ENCODE results near the gene MGRN1.

The MGRN1 gene

DNA sequence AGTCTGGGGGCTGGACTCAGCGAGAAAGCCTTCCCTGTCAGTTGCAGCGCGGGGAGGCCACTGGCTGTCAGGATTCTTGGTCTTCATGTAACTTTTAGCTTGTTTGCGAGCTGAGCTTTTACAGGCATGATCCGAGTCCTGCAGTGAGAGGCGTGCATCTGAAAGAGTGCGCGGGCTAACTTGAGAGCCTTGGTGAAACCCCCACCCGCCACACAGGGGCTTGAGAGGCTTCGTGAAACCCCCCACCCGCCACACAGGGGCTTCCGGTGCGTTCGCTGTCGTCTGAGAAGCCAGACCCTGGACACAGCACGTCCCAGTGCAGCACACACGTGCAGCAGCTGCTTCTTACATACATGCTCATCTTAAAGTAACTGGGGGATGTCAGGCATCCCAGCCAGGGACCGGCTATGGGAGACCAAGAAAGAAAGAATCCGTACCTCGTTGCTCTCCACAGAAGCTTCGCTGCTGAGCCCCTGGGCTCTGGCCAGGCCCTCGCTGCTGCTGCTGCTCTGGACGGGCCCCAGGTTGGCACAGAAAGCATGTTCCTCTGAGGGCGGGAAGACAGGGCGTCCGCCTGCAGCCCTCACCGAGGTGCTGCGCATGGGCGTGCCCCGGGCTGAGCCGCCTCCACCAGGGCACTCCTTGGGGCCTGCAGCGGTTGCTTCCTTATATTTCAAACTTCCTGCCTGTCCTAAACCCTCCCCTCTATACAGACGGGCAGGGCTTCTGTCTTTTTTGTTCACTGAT, 76.5 kb downstream of the MGRN1 start:
- no peak for DNase-seq

DNA sequence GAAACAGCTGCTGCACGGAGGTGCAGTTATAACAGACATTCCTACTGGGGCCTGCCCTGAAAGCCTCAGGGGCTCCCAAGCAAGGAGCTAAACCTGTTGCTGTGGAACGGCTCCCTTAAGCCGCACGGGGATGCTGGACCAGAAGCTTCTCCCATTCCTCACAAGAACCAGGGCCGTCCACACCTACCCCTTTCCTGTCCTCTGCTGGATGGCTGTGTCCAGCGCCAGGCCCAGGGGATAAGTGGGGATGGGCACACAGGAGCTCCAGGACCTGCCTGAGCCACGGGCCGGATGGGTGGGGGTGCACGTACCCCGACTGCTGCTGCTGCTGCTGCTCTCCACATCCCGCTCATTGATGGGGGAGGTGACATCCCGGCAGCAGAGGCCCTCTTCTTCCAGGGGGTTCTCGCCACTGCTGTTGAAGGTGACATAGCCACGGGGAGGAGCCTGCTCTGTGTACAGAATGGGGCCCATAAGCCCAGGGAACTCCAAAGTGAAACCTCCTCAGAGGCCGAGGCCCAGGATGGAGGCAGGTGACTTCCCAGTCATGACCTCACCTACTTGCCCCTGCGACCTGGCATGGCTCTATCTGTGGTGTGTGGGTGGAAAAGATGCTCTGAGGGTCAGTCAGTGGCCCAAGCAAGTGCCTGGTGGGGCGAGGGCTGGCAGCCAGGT, 77.3 kb downstream of the MGRN1 start:
- no peak for DNase-seq

DNA sequence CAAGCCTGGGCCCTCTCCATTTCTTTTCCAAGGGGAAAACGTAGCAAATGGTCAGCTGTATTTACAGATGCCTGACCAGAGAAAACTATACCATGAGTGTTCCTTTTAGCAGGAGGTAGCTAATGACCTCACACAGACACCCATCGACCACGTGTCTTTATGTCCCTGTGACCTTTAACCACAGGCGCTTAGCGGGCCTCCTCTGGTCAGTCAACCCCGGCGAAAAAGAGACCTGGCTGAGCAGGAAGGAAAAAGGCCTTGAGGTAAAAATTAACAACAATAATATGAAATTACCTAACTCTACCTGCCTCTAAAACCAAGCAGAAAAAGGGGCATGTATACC, 77.8 kb downstream of the MGRN1 start:
- no peak for DNase-seq

DNA sequence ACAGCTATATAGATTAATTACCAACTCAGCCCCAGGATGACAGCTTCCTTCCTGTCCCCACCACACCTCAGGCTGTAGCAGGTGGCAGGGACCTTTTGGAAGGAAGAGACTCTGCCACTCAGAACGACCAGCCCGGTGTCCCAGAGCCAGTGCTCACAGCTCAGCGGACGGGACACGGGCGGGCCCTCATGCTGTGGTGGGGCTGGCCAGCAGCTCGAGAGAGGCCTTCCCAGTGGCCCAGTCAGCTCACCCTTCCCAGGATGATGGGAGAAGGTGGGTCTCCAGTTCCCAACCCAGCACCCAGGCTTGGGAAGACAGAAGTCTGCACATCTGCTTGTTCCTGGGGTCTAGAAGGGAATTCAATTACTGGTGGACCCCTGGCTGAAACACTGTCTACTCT, 79.3 kb downstream of the MGRN1 start:
- no peak for DNase-seq

DNA sequence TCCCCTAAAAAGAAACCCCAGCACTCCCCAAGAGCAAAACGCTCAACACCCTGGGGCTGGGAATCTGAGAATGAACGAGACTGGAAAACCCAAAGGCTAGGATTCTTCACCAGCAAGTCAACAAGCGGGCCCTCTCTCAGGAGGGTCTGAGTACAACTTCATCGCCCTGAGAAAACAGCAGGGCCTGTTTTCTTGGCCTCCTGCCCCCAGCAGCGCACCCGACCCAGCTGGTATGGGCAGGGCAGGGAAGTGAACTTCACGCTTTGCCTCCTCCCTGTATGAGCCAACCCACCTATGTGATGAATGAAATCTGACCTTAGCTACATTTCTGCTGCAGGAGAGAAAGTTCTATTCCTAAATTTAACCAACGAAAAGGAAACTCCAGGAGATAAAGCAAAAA, 79.9 kb downstream of the MGRN1 start:
- no peak for DNase-seq

DNA sequence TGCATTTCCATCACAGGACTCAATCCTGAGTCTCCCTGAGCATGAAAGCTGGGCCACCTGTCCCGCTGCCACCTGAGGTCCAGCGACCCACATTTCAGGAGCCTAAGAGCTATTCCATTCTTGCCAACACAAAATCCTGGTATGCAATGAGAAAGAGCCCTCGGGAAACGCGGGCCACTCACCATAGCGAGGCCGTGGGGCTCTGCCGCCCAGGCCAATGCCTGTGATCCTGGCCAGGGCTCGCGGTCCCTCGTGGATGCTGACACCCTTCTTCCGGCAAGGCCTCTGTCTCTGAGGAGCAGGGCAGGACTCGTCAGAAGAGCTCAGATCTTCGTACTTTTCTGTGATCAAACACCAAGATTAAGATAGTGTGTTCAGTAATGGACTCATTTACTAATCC, 80.3 kb downstream of the MGRN1 start:
- DNase-seq: no peak

DNA sequence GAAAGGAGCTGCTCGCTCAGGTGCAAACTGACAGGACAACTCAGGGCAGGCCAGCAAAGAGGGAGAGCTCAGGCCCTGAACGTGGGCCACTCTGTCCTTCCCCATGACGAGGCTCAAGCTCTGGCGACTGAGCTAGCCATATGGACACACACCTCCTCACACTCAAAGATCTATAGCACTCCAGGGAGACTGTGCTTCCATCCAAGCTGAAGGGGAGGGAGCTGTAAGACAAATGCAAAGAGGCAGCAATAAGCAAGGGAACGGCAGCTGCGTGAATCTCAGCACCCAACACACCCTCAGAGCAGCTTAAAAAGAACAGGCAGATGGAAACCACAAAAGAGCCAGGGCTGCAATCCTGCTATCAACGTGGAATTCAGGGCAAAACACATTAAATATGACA, 82.2 kb downstream of the MGRN1 start:
- no peak for DNase-seq

DNA sequence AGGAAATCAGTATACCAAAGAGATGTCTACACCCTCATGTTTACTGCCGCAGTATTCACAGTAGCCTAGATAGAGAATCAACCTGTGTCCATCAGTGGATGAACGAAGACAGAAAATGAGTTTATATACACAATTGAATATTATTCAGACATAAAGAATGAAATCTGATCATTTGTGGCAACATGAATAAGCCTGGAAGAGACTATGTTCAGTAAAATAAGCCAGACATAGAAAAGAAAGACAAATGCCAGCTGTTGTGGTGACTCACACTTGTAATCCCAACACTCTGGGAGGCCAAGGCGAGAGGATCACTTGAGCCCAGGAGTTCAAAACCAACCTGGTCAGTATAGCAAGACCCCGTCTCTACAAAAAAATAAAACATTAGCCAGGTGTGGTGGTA, 84.9 kb downstream of the MGRN1 start:
- no peak for DNase-seq

DNA sequence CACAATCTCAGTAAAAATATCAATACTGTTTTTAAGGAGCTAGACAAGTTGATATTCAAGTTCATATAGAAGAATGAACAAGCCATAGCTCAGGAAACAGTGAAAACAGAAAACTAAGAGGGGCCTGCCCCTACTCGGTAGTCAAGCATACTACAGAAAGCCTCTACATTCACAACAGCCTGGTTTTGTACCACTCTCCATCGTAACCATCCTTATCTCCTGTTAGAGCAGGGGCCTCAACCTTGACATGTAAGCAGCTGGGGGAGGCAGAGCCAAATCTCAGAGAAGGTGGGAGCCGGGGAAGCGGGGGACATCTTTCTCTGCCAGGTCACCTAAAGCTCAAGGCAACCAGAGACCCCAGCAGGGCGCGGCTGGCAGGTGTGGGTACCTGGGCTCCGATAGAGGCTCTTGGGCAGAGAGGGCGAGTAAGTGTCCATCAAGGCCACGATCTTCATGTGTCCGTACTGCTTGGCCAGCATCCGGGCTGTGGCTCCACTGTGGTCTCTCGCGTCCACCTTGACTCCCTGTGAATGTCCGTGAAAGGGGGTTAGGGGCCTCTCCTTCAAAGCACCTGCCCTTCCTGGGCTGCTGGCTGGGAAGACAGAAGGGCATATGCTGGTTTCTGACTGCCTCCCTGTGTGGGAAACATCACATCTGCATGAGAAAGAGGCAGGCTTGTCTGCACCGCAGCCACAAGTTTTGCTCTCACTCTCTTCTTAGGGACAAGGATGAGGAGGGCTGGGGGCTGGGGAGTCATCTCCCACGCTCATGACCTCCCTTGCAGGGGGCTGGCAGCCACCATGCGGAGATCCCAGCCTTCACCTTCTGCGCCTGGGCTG, 89.3 kb downstream of the MGRN1 start:
- no peak for DNase-seq

DNA sequence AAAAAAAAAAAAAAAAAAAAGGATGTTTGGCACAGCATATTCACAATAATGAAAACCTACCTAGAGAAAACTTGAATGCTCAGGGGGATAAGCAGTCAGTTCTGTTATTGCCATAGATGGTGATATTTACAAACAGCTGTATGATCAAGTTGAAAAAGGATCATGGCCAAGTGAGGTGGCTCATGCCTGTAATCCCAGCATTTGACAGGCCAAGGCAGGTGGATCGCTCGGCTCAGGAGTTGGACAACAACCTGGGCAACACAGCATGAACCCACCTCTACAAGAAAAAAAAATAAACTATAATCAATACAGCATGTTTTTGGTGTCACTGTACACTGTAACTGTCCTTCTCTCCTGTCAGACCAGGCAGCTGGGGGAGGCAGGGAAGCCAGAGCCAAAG, 90.4 kb downstream of the MGRN1 start:
- no peak for DNase-seq

DNA sequence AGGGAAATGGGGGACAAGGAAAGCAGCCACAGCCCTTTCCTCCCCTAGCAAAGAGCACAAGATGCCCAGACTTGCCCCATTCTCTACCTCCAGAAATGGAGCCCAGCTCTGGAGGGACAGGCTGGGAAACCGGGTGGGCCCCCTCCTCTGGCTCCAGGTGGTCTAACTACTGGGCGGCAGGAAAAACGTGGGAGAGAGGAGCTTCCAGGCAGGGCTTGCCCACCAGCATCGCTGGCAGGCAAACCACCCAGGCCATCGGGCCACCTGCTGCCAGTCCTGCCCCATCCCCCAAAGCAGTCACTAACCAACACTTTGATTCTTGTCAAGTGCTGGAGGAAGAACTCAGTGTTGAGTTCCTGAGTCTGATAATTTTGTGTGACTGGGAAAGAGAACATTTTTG, 93.8 kb downstream of the MGRN1 start:
- DNase-seq: no peak

DNA sequence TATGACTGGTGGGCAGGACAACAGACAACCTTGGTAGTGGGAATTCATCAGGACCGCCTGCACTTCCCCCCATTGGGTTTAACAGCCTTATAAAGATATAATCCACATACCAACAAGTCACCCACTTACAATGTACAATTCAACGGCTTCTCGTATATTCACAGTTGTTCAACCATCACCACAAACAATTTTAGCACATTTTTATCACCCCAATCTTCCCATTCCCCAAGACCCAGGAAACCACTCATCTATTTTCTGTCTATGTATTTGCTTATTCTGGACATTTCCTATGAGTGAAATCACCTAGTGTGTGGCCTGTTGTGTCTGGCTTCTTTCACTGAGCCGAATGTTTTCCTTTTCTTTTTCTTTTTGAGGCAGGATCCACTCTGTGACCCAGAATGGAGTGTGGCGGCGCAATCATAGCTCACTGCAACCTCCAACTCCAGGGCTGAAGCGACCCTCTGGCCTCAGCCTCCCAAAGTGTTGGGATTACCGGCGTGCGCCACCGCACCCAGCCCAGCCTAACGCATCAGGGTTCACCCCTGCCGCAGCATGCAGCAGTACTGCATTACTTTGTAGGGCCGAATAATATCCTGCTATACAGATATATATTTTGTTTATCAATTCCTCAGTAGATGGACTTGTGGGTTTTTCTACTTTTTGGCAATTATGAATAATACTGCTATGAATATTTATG, 98.6 kb downstream of the MGRN1 start:
- DNase-seq: no peak

DNA sequence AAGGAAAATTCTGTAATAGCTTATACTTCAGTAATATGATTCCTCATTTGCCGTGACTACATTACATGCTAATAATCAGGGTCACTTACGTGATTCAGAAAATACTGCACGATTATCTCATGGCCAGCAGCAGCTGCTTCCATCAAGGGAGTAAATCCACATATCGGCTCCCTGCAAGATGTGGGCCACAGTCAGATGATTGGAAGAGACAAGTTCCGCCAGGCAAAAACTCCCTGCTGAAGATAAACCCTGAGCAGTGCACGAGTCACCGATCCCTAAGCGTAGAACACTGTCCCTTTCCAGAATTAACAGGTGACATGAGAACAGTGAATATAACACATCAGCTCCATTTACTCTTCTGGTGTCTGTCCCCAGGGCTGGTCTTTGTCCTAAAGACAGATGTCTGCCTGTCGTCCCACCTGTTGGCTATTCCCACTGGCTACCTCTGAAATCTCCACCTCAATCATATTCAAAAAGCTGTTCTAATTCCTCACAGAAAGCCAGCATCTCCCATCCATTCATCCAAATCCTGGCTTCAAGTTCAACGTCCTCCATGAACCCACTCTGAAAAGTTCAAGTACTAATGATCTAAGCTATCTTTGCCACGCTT, 100.1 kb downstream of the MGRN1 start:
- no peak for DNase-seq

DNA sequence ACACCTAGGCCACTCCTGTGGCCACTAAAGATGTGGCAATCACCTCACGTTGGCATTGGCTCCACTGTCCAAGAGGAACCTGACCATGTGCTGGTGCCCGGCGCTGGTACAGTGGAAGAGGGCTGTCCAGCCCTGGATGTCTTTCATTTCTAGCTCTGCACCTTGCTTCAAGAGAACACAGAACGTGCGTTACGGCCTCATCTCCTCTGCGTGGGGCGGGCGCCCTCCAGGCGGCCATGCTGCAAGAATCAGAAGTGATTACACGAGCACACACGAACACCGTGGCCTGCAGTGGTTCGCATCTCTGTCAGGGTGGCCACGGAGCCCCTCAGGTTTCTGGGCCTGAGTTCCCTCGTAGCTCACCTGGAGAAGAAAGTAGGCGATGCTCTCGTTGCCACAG, 102.0 kb downstream of the MGRN1 start:
- DNase-seq: no peak

DNA sequence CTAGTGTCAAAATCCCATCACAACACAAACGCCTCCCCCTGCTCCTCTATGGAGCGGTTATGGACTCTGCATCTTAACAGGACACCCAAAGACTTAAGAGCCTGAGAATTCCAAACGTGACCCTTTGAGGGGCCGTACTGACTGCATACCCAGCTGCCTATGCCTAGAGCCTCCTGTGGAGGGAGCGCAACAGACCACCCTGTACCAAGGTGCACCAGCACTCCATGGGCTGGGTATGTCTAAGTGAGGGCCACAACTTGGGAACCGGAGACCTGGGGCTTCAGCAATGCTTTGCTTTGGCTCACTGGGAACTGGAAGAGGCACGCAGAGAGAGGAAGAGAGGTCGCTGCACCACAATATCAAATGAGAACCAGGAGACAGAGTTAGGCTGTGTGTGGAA, 104.0 kb downstream of the MGRN1 start:
- no peak for DNase-seq

DNA sequence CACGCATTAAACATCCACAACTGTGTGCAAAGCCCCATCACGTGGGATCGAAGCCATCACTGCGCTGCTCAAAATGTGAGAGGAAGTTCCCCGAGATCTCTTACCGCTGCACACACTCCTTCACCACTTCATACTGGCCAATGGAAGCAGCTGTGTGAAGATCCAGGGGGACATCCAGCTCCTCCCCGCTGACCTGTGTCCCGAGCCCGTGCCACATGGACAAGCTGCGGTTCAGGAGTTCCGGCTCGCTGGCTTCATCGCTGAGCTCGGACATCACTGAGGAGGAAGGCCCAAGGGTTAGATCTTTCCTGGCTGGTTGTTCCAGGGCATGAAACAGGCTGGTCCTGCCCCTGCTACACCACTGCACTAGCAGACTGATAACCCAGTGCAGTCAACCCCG, 105.2 kb downstream of the MGRN1 start:
- no peak for DNase-seq

DNA sequence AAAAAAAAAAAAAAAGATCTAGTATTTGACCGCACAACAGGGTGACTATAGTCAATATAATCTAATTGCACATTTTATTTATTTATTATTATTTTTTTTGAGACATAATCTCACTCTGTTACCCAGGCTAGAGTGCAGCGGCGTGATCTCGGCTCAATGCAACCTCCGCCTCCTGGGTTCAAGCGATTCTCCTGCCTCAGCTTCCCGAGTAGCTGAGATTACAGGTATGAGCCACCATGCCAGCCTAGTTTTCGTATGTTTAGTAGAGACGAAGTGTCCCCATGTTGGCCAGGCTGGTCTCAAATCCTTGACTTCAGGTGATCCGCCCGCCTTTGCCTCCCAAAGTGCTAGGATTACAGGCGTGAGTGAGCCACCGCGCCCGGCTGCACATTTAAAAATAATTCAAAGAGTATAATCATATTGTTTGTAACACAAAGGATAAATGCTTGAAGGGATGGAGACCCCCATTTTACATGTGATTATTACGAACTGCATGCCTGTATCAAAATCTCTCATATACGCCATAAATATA, 108.7 kb downstream of the MGRN1 start:
- DNase-seq: no peak

DNA sequence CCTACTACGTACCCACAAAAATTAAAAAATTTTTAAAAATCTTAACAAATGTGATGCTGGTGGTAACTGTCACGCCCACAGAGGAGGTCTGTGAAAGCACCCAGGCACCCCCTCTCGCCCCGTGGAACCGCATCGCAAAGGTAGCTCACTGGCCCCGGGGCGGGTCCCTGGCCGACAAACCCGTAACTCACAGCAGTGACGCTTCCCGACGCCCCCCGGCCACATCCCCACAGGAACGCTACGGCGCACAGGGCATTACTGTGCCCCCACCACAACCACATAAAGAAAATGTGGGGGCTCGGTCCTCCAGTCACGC, 109.1 kb downstream of the MGRN1 start:
- peak; percentile 24 to 34 for DNase-seq

DNA sequence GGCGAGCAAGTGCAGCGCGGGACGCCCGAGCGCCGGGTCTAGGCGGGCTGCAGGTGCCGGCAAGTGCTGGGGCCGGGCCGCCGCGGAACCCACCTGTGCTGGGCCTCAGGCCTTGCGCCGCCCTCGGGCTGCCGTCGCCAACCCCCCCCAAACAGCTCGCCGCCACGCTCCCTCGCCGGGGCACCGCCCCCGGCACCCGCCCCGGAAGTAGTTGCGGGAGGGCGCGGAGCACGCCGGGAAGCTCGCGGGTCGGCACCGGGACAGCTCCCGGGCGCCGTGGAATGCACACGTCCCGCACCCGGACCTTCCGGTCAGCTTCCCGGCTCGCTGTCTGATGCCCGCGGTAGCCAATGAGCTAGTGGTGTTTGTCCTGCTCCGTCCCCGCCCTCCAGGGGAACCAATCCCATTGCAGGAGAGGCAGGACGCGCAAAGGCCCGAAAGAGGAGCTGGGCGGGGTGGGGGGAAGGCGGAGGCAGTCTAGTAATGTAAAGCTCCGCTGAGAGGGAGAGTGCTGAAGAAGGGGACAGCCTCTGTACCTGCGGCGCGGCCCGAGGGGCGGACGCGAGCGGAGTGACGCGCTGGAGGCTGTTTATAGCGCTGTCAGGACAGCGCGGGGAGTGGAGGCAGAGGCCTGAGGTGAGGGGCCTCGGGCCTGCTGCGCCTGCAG, 109.6 kb downstream of the MGRN1 start, which contains the start of the genes ANKS3 and DNAAF8:
Gene ANKS3, minus strand, starts transcription at position 209 of the 667 bp plus-strand sequence. CDS start 4,122 bp downstream, outside the sequence.
Gene DNAAF8, plus strand, starts transcription at position 475 of the 667 bp plus-strand sequence. CDS start 1,978 bp downstream, outside the sequence.
- peak; percentile 81 to 86 for DNase-seq

DNA sequence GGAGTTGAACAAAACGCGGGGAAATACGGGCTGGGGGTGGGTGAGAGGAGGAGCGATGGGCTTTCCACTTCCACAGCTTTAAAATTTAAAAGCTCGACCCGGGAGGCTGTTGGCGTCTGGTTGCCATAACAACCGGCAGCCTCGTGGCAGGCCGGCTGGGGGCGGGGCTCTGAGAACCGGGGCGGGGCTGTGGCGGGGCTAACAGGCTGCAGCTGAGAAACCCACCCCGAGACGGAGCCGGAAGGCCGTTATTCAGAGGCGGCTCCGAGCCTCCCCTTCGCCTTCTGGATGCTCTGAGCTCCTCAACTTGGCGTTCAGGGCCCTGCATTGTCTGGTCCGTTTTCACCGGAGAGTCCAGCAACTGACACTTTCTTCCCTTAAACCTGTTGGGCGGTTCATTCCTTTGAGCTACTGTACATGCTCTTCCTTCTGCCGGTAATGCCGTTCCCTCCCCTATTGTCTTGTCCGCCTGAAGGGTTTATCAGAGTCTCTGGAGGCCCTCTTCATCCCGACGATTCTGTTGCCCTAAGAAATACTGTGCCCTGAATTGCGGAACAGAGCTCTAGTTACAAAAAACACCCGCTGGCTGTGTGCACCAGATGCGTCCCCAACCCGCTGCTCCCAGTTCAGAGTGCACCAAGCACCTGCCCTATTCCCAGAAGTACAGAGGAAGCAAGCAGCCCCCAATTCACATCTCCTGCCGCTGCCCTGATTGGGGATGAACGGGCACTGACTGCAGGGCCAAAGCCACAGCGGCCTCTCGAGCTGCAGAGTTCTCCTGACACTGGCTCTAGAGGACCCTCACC, 110.3 kb downstream of the MGRN1 start:
- peak; percentile 94 to 96 for DNase-seq

DNA sequence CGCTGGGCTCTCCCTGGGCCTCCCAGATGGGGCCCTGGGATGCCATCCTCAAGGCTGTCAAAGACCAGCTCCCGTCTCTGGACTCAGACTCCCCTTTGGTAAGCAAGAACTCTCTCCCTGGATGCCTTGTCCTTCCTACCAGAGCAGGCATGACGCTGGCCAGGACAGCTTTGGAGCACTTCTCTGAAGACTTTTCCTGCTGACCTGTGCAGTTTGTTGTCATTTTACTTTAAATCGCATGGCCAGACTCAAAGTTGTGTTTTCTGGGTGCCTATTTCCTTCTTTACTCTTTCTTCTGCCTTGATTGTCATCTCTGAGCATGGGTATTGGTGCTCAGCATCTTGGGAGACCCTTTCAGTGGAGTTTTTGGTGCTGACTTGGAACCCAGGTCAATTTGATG, 111.9 kb downstream of the MGRN1 start:
- no peak for DNase-seq
